ENCODE results near the gene ASXL3. TPM values are rescaled to one million over a fixed set of nuclear protein-coding genes. Genes with fewer than 3 reads are reported as not detected.

The ASXL3 gene
- total and polyA plus RNA-seq, 2 donors, result 0.11 to 0.42 TPM

DNA sequence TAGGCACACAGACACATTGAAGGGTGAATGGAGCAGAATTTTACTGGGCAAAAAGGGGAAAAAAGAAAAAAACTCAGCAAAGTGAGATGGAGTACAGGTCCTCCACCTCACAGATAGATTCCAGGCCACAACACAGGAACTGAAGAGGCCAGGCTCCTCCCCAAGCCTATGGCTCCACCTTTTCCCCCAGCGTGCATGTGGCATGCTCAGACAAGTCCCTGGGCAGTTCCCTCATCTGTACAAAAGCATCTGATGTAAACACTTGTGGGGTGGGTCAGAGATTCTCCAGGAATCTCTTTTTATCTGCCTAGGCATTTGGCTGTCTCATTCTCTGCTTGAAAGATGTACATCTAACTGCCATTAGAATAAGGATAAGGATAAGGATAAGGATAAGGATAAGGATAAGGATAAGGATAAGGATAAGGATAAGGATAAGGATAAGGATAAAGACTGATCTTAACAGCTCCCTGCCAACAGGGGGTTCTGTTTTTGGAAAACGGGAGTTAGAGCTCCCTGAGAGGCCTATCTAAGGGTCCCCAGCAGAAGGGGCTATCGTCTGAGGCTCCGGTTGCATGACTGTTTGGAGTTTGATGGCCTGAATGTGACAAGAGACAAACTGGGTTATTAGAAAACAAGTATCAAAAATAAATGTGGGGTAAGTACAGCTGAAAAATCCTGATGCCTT lies 17.2 kb upstream of the ASXL3 start:
- no peaks in the 10 kb centered on the region for H3K36me3 ChIP-seq (ENCODE audit: control insufficient read depth in 2 of 2, insufficient read depth in 2 of 2, low read length in 1 of 2)
- H3K4me1 ChIP-seq (ENCODE audit: control insufficient read depth in 2 of 2, insufficient read depth in 2 of 2, low read length in 2 of 2), result no peaks in the 10 kb centered on the region
- no peaks in the 10 kb centered on the region for H3K27me3 ChIP-seq (ENCODE audit: control insufficient read depth in 2 of 2, insufficient read depth in 1 of 2, low read length in 1 of 2)
- no peak for DNase-seq (ENCODE audit: low read depth in 6 of 9, low spot score in 9 of 9)
- H3K27ac ChIP-seq (ENCODE audit: low read depth in 1 of 2, low read length in 1 of 2), result no peak overlapping the region
- H3K9me3 ChIP-seq (ENCODE audit: control insufficient read depth in 2 of 2, insufficient read depth in 1 of 2, low read length in 1 of 2), result no peaks in the 10 kb centered on the region
- no peak overlapping the region for H3K4me3 ChIP-seq (ENCODE audit: low read length in 2 of 2)
- 82% methylated on average over 4 of the region's 4 CpGs for WGBS

DNA sequence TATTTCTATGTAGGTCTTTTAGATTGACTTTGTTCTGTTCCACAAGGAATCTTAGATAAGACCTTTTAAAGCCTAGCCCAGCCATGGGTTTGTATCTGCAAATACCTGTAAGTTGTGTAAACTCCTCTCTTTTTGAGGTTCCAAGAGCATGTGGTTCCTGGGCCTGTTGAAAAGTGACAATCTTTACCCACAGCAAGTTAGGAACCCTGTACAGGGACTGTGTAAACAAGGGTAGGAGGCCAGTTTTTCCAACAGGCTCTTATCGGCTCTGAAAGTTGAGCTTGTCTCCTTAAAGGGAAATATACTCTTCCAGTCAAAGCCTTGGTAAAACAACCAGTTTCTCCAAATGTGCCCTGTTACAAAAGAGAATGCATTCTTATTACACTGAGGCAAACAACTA lies 15.3 kb upstream of the ASXL3 start:
- no peak for DNase-seq (ENCODE audit: low read depth in 6 of 9, low spot score in 9 of 9)
- H3K27ac ChIP-seq (ENCODE audit: low read depth in 1 of 2, low read length in 1 of 2), result no peak overlapping the region
- H3K4me1 ChIP-seq (ENCODE audit: control insufficient read depth in 2 of 2, insufficient read depth in 2 of 2, low read length in 2 of 2), result no peaks in the 10 kb centered on the region
- H3K9me3 ChIP-seq (ENCODE audit: control insufficient read depth in 2 of 2, insufficient read depth in 1 of 2, low read length in 1 of 2), result peaks cover 0 to 3% of the 10 kb centered on the region in 2 donors
- H3K36me3 ChIP-seq (ENCODE audit: control insufficient read depth in 2 of 2, insufficient read depth in 2 of 2, low read length in 1 of 2), result no peaks in the 10 kb centered on the region
- WGBS, result 93% methylated on average over 1 of the region's 1 CpG
- no peaks in the 10 kb centered on the region for H3K27me3 ChIP-seq (ENCODE audit: control insufficient read depth in 2 of 2, insufficient read depth in 1 of 2, low read length in 1 of 2)
- no peak overlapping the region for H3K4me3 ChIP-seq (ENCODE audit: low read length in 2 of 2)

DNA sequence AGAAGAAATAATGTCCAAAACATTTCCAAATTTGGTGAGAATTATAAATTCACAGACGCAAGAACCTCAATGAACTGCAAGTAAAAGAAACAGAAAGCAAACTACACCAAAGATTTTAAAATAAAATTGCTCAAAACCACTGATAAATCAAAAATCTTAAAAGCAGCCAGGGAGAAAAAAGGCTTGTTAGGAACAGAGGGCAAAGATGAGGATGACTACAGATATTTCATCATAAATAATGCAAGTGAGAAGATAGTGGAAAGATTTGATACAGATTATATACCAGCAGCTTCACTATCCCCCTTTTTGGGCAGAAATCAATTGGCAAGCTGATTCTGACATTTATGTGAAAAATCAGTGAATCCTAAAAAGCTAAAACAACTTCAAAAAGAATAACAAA lies 10.3 kb upstream of the ASXL3 start:
- H3K27ac ChIP-seq (ENCODE audit: low read depth in 1 of 2, low read length in 1 of 2), result no peak overlapping the region
- H3K9me3 ChIP-seq (ENCODE audit: control insufficient read depth in 2 of 2, insufficient read depth in 1 of 2, low read length in 1 of 2), result peaks cover 0 to 3% of the 10 kb centered on the region in 2 donors
- H3K36me3 ChIP-seq (ENCODE audit: control insufficient read depth in 2 of 2, insufficient read depth in 2 of 2, low read length in 1 of 2), result no peaks in the 10 kb centered on the region
- 47% methylated on average over 1 of the region's 1 CpG for WGBS
- DNase-seq (ENCODE audit: low read depth in 6 of 9, low spot score in 9 of 9), result no peak
- H3K27me3 ChIP-seq (ENCODE audit: control insufficient read depth in 2 of 2, insufficient read depth in 1 of 2, low read length in 1 of 2), result no peaks in the 10 kb centered on the region
- no peaks in the 10 kb centered on the region for H3K4me1 ChIP-seq (ENCODE audit: control insufficient read depth in 2 of 2, insufficient read depth in 2 of 2, low read length in 2 of 2)
- H3K4me3 ChIP-seq (ENCODE audit: low read length in 2 of 2), result no peak overlapping the region

- Histone ChIP-seq H3K27ac (ENCODE audit: low read depth in 1 of 2, low read length in 1 of 2) (no peak overlapping the region), H3K9me3 (ENCODE audit: control insufficient read depth in 2 of 2, insufficient read depth in 1 of 2, low read length in 1 of 2) (no peaks in the 10 kb centered on the region), H3K4me1 (ENCODE audit: control insufficient read depth in 2 of 2, insufficient read depth in 2 of 2, low read length in 2 of 2) (no peaks in the 10 kb centered on the region), H3K36me3 (ENCODE audit: control insufficient read depth in 2 of 2, insufficient read depth in 2 of 2, low read length in 1 of 2) (no peaks in the 10 kb centered on the region), H3K27me3 (ENCODE audit: control insufficient read depth in 2 of 2, insufficient read depth in 1 of 2, low read length in 1 of 2) (peaks cover 0 to 6% of the 10 kb centered on the region in 2 donors), H3K4me3 (ENCODE audit: low read length in 2 of 2) (no peak overlapping the region)
- DNase-seq (ENCODE audit: low read depth in 6 of 9, low spot score in 9 of 9), result no peak
- WGBS, result 95% methylated on average over 4 of the region's 4 CpGs
Observed at GRCh38 chr18:33571998-33572787, 5.8 kb upstream of the ASXL3 start.

DNA sequence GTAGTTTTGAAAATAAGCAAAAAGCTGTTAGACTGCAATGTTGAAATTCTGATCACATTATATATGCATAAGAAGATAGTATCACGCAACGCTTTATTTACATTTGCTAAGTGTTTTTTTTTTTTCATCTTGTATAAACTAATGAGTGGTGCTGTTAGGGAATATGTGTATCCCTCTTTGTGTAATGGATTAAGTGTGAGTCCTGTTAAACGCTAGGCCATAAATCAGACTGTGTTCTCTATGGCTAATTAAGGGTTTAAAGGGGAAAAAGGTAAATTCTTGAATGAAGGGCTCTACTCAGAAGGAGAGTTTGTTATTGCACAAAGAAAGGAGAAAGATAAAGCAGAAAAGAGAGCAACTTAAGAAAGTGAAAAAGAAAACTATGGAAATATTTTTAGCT lies 4.8 kb upstream of the ASXL3 start:
- 97% methylated on average over 3 of the region's 3 CpGs for WGBS

DNA sequence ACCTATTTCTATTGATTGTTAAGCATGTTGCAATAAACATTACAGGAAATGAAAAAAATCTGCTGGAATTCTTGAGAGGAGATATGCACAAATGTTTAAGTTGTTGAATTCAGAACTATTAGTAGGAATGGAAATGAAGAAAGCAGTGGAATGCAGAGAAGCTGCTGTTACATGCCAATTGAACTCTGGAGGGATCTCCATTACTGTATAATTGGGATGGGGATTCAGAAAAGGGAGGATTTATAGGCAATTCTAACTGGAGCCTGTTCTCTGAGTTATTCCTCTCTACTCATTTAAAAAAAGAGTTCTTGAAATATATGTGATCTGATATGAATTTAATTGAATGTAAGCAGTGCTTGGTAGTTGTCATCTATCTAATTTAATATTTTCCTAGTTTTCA lies 2.6 kb upstream of the ASXL3 start:
- Histone ChIP-seq H3K27me3 (ENCODE audit: control insufficient read depth in 2 of 2, insufficient read depth in 1 of 2, low read length in 1 of 2) (peaks cover 23 to 35% of the 10 kb centered on the region in 2 donors), H3K27ac (ENCODE audit: low read depth in 1 of 2, low read length in 1 of 2) (no peak overlapping the region), H3K36me3 (ENCODE audit: control insufficient read depth in 2 of 2, insufficient read depth in 2 of 2, low read length in 1 of 2) (no peaks in the 10 kb centered on the region), H3K4me3 (ENCODE audit: low read length in 2 of 2) (no peak overlapping the region), H3K4me1 (ENCODE audit: control insufficient read depth in 2 of 2, insufficient read depth in 2 of 2, low read length in 2 of 2) (peaks cover 0 to 2% of the 10 kb centered on the region in 2 donors), H3K9me3 (ENCODE audit: control insufficient read depth in 2 of 2, insufficient read depth in 1 of 2, low read length in 1 of 2) (no peaks in the 10 kb centered on the region)
- DNase-seq (ENCODE audit: low read depth in 6 of 9, low spot score in 9 of 9), result no peak

More for the DNA sequence above, 4.8 kb upstream of the ASXL3 start:
- Histone ChIP-seq H3K4me1 (ENCODE audit: control insufficient read depth in 2 of 2, insufficient read depth in 2 of 2, low read length in 2 of 2) (peaks cover 0 to 2% of the 10 kb centered on the region in 2 donors), H3K36me3 (ENCODE audit: control insufficient read depth in 2 of 2, insufficient read depth in 2 of 2, low read length in 1 of 2) (no peaks in the 10 kb centered on the region), H3K27ac (ENCODE audit: low read depth in 1 of 2, low read length in 1 of 2) (no peak overlapping the region), H3K9me3 (ENCODE audit: control insufficient read depth in 2 of 2, insufficient read depth in 1 of 2, low read length in 1 of 2) (no peaks in the 10 kb centered on the region), H3K27me3 (ENCODE audit: control insufficient read depth in 2 of 2, insufficient read depth in 1 of 2, low read length in 1 of 2) (peaks cover 7 to 15% of the 10 kb centered on the region in 2 donors), H3K4me3 (ENCODE audit: low read length in 2 of 2) (no peak overlapping the region)
- no peak for DNase-seq (ENCODE audit: low read depth in 6 of 9, low spot score in 9 of 9)

DNA sequence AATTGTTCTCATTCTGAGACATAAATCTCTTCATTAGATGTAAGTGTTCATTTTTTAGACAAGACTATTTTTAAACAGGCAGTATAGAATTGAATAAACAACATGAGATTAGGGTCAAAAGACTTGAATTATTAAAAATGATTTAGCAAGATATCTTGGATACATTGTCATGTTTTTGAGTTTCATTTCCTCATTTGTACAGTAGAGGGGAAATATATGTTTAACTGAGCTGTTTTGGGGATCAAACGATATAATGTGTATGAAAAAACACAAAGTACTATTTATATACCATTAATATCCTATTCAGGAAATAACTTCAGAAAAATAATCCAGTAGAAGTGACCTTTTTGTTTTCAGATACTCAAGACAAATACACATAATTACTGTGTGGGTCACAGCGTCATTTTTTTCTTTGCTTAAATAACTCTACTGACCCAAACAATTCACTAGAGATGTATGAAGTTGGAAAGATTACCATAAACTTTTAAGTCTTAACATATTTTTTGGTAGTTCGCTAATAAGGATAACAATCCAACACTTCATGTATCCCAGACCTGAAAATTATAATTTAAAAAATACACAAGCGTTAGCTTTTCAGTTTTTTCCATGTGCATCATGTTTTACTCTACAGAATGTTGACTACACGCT lies 896 bp upstream of the ASXL3 start:
- Histone ChIP-seq H3K27ac (ENCODE audit: low read depth in 1 of 2, low read length in 1 of 2) (no peak overlapping the region), H3K36me3 (ENCODE audit: control insufficient read depth in 2 of 2, insufficient read depth in 2 of 2, low read length in 1 of 2) (no peaks in the 10 kb centered on the region), H3K4me3 (ENCODE audit: low read length in 2 of 2) (peak overlapping the region in 1 of 2 donors; percentile 44), H3K4me1 (ENCODE audit: control insufficient read depth in 2 of 2, insufficient read depth in 2 of 2, low read length in 2 of 2) (peaks cover 0 to 2% of the 10 kb centered on the region in 2 donors), H3K9me3 (ENCODE audit: control insufficient read depth in 2 of 2, insufficient read depth in 1 of 2, low read length in 1 of 2) (no peaks in the 10 kb centered on the region), H3K27me3 (ENCODE audit: control insufficient read depth in 2 of 2, insufficient read depth in 1 of 2, low read length in 1 of 2) (peaks cover 23 to 37% of the 10 kb centered on the region in 2 donors)
- DNase-seq (ENCODE audit: low read depth in 6 of 9, low spot score in 9 of 9), result no peak
- 25% methylated on average over 5 of the region's 5 CpGs for WGBS

GRCh38 chr18:33578518-33579348 lies 714 bp downstream of the ASXL3 start:
- peak in 2 of 9 donors; percentile 7 to 26 for DNase-seq (ENCODE audit: low read depth in 6 of 9, low spot score in 9 of 9)
- Histone ChIP-seq H3K36me3 (ENCODE audit: control insufficient read depth in 2 of 2, insufficient read depth in 2 of 2, low read length in 1 of 2) (no peaks in the 10 kb centered on the region), H3K27me3 (ENCODE audit: control insufficient read depth in 2 of 2, insufficient read depth in 1 of 2, low read length in 1 of 2) (peaks cover 23 to 37% of the 10 kb centered on the region in 2 donors), H3K4me1 (ENCODE audit: control insufficient read depth in 2 of 2, insufficient read depth in 2 of 2, low read length in 2 of 2) (peaks cover 0 to 2% of the 10 kb centered on the region in 2 donors), H3K4me3 (ENCODE audit: low read length in 2 of 2) (peak overlapping the region; percentile 39 to 40), H3K27ac (ENCODE audit: low read depth in 1 of 2, low read length in 1 of 2) (peak overlapping the region in 1 of 2 donors; percentile 21), H3K9me3 (ENCODE audit: control insufficient read depth in 2 of 2, insufficient read depth in 1 of 2, low read length in 1 of 2) (no peaks in the 10 kb centered on the region)
- 2% methylated on average over 80 of the region's 80 CpGs for WGBS

Data from thymus (tissue), 11 donors.